Measurements from ENCODE around the gene MAPT. TPM values are rescaled to one million over a fixed set of nuclear protein-coding genes. Genes with fewer than 3 reads are reported as not detected.

The MAPT gene
- total RNA-seq, 1 experiment from 2014 or later: 37.5 TPM

GRCh38 chr17:45977976-45978626 is 83.7 kb downstream of the MAPT start:
- BruUV-seq (replicated peaks): no TSS peak
- no peak for ATAC-seq

More at GRCh38 chr17:45977976-45978626, 83.7 kb downstream of the MAPT start:
- Histone ChIP-seq H3K27ac (ENCODE audit: low read depth, low read length) (no peak overlapping the region), H3K36me3 (ENCODE audit: control insufficient read depth in 1 of 2, insufficient read depth in 2 of 2, low read length in 2 of 2) (no peaks in the 10 kb centered on the region), H3K9ac (ENCODE audit: low read length) (no peak overlapping the region), H3K4me1 (ENCODE audit: control insufficient read depth in 1 of 2, insufficient read depth in 2 of 2, low read length in 2 of 2) (no peaks in the 10 kb centered on the region), H3K79me2 (ENCODE audit: insufficient read depth, low read length) (no peaks in the 10 kb centered on the region), H4K20me1 (ENCODE audit: insufficient read depth) (no peaks in the 10 kb centered on the region), H2AFZ (ENCODE audit: low read depth, low read length, poor library complexity, severe bottlenecking) (no peak overlapping the region), H3K9me2 (ENCODE audit: insufficient read depth) (no peaks in the 10 kb centered on the region), H3K9me3 (ENCODE audit: control insufficient read depth in 1 of 2, insufficient read depth in 1 of 2, low read depth in 1 of 2, low read length in 2 of 2) (no peaks in the 10 kb centered on the region), H3K4me3 (replicated peaks in 1 of 2; ENCODE audit: low read depth in 1 of 2, low read length in 2 of 2) (no peak overlapping the region), H3K27me3 (ENCODE audit: insufficient read depth, low read length) (no peaks in the 10 kb centered on the region), H3K4me2 (ENCODE audit: low read length) (no peak overlapping the region)
- no peak for TF ChIP-seq EGR1 (IDR thresholded peaks at IDR 0.05; ENCODE audit: low read depth)
- no peak for TF ChIP-seq YY1 (IDR thresholded peaks at IDR 0.05; ENCODE audit: extremely low read depth, insufficient replicate concordance, low read depth, low read length)
- TF ChIP-seq FOSL1 (IDR thresholded peaks at IDR 0.05; ENCODE audit: low read depth): no peak
- no peak for TF ChIP-seq SP1 (IDR thresholded peaks at IDR 0.05; ENCODE audit: low read depth)
- no peak for TF ChIP-seq SIN3A (IDR thresholded peaks at IDR 0.05; ENCODE audit: low read depth)
- TF ChIP-seq ZNF274 (IDR thresholded peaks at IDR 0.05; ENCODE audit: low read depth, low read length): no peak
- TF ChIP-seq ATF3 (IDR thresholded peaks at IDR 0.05): no peak
- no peak for TF ChIP-seq SRF (IDR thresholded peaks at IDR 0.05; ENCODE audit: low read depth)
- no peak for TF ChIP-seq ZFX (IDR thresholded peaks at IDR 0.05)
- TF ChIP-seq EZH2 (IDR thresholded peaks at IDR 0.05): no peak
- TF ChIP-seq EZH2phosphoT487 (IDR thresholded peaks at IDR 0.05; ENCODE audit: borderline replicate concordance): no peak
- TF ChIP-seq JUND (IDR thresholded peaks at IDR 0.05): no peak
- no peak for TF ChIP-seq POLR2AphosphoS5 (IDR thresholded peaks at IDR 0.05; ENCODE audit: low read depth, low read length)
- TF ChIP-seq ELF1 (IDR thresholded peaks at IDR 0.05; ENCODE audit: borderline replicate concordance, low read depth): no peak
- no peak for TF ChIP-seq CBX3 (IDR thresholded peaks at IDR 0.05; ENCODE audit: low read depth)
- TF ChIP-seq TCF7L2 (IDR thresholded peaks at IDR 0.05; ENCODE audit: borderline replicate concordance, extremely low read depth, insufficient read depth, insufficient read length): no peak
- TF ChIP-seq CTCF (IDR thresholded peaks at IDR 0.05 in 2 of 3, conservative IDR thresholded peaks at IDR 0.05 in 1 of 3; ENCODE audit: borderline replicate concordance in 1 of 3, insufficient read depth in 1 of 3, low read depth in 2 of 3, low read length in 2 of 3): no peak
- TF ChIP-seq MAX (IDR thresholded peaks at IDR 0.05): no peak
- no peak for TF ChIP-seq REST (IDR thresholded peaks at IDR 0.05; ENCODE audit: low read depth)
- no peak for TF ChIP-seq CEBPB (IDR thresholded peaks at IDR 0.05; ENCODE audit: low read depth)
- no peak for DNase-seq (ENCODE audit: low read depth, low spot score)
- RAD21 ChIA-PET (ENCODE audit: low non-redundant PET in 1 of 2, low total read pairs in 2 of 2, uncharacterized antibody in 2 of 2, unreplicated experiment in 2 of 2): no interaction called here
- intact Hi-C loops (cut with micrococcal nuclease): no loop called here
- CTCF ChIA-PET: no interaction called here
- POLR2A ChIA-PET: no interaction called here

All from HCT116 (cell line).